ENCODE measurements around the gene NTN1. TPM values are rescaled to one million over a fixed set of nuclear protein-coding genes. Genes with fewer than 3 reads are reported as not detected.

NTN1 gene
- total RNA-seq, 1 donor from 2014 or later: 29.6 TPM

- no peak for DNase-seq (ENCODE audit: low spot score in 2 of 2)
These were observed 5.4 kb downstream of the NTN1 start for GRCh38 chr17:9026741-9027140.

GRCh38 chr17:9028202-9028987 lies 7.1 kb downstream of the NTN1 start:
- Histone ChIP-seq H3K27ac (peak overlapping the region; percentile 59 to 66), H3K4me3 (peak overlapping the region in 1 of 2 donors; percentile 34), H3K27me3 (no peaks in the 10 kb centered on the region), H3K9me3 (no peaks in the 10 kb centered on the region), H3K36me3 (no peaks in the 10 kb centered on the region), H3K4me1 (peaks cover 0 to 7% of the 10 kb centered on the region in 2 donors)
- peak in 1 of 2 donors; percentile 61 for DNase-seq (ENCODE audit: low spot score in 2 of 2)
- intact Hi-C loops (cut with DNase I): loop anchor here (2.0 kb wide), 1 partner anchor 62 kb away; no protein-coding TSS in a partner anchor
- no peak for TF ChIP-seq CTCF (IDR thresholded peaks at IDR 0.05)

More at GRCh38 chr17:9026741-9027140, 5.4 kb downstream of the NTN1 start:
- Histone ChIP-seq H3K27ac (no peak overlapping the region), H3K27me3 (no peaks in the 10 kb centered on the region), H3K4me1 (peaks cover 7 to 17% of the 10 kb centered on the region in 2 donors), H3K4me3 (no peak overlapping the region), H3K9me3 (no peaks in the 10 kb centered on the region), H3K36me3 (no peaks in the 10 kb centered on the region)
- intact Hi-C loops (cut with DNase I): no loop called here
- no peak for TF ChIP-seq CTCF (IDR thresholded peaks at IDR 0.05)

- peaks cover 0 to 6% of the 10 kb centered on the region in 2 donors for H3K4me1 ChIP-seq
- TF ChIP-seq CTCF (IDR thresholded peaks at IDR 0.05): no peak
- no peaks in the 10 kb centered on the region for H3K36me3 ChIP-seq
- intact Hi-C loops (cut with DNase I): loop anchor here (2.0 kb wide), 1 partner anchor 62 kb away; no protein-coding TSS in a partner anchor
- H3K27me3 ChIP-seq: no peaks in the 10 kb centered on the region
- H3K27ac ChIP-seq: peak overlapping the region in 1 of 2 donors; percentile 66
- H3K4me3 ChIP-seq: no peak overlapping the region
- DNase-seq (ENCODE audit: low spot score in 2 of 2): peak in 1 of 2 donors; percentile 61
- no peaks in the 10 kb centered on the region for H3K9me3 ChIP-seq
These were observed 7.8 kb downstream of the NTN1 start for GRCh38 chr17:9028988-9029570.

- no peaks in the 10 kb centered on the region for H3K27me3 ChIP-seq
- DNase-seq (ENCODE audit: low spot score in 2 of 2): peak in 1 of 2 donors; percentile 24
- TF ChIP-seq CTCF (IDR thresholded peaks at IDR 0.05): no peak
- no peaks in the 10 kb centered on the region for H3K36me3 ChIP-seq
- H3K4me1 ChIP-seq: peaks cover 0 to 6% of the 10 kb centered on the region in 2 donors
- intact Hi-C loops (cut with DNase I): no loop called here
- peak overlapping the region in 1 of 2 donors; percentile 45 for H3K4me3 ChIP-seq
- H3K9me3 ChIP-seq: no peaks in the 10 kb centered on the region
- peak overlapping the region in 1 of 2 donors; percentile 63 for H3K27ac ChIP-seq
These were observed 10.8 kb downstream of the NTN1 start for GRCh38 chr17:9032151-9032550.

- no peak for TF ChIP-seq CTCF (IDR thresholded peaks at IDR 0.05)
- peak in 1 of 2 donors; percentile 47 for DNase-seq (ENCODE audit: low spot score in 2 of 2)
- no peaks in the 10 kb centered on the region for H3K27me3 ChIP-seq
- intact Hi-C loops (cut with DNase I): no loop called here
- no peaks in the 10 kb centered on the region for H3K9me3 ChIP-seq
- peak overlapping the region in 1 of 2 donors; percentile 45 for H3K4me3 ChIP-seq
- no peaks in the 10 kb centered on the region for H3K36me3 ChIP-seq
- H3K4me1 ChIP-seq: peaks cover 0 to 6% of the 10 kb centered on the region in 2 donors
- peak overlapping the region in 1 of 2 donors; percentile 63 for H3K27ac ChIP-seq
These were observed 11.3 kb downstream of the NTN1 start for GRCh38 chr17:9032583-9032982.

Data from ascending aorta (tissue), 2 donors.